ENCODE results near the gene RRAGD.

RRAGD gene, protein sequence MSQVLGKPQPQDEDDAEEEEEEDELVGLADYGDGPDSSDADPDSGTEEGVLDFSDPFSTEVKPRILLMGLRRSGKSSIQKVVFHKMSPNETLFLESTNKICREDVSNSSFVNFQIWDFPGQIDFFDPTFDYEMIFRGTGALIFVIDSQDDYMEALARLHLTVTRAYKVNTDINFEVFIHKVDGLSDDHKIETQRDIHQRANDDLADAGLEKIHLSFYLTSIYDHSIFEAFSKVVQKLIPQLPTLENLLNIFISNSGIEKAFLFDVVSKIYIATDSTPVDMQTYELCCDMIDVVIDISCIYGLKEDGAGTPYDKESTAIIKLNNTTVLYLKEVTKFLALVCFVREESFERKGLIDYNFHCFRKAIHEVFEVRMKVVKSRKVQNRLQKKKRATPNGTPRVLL

DNA sequence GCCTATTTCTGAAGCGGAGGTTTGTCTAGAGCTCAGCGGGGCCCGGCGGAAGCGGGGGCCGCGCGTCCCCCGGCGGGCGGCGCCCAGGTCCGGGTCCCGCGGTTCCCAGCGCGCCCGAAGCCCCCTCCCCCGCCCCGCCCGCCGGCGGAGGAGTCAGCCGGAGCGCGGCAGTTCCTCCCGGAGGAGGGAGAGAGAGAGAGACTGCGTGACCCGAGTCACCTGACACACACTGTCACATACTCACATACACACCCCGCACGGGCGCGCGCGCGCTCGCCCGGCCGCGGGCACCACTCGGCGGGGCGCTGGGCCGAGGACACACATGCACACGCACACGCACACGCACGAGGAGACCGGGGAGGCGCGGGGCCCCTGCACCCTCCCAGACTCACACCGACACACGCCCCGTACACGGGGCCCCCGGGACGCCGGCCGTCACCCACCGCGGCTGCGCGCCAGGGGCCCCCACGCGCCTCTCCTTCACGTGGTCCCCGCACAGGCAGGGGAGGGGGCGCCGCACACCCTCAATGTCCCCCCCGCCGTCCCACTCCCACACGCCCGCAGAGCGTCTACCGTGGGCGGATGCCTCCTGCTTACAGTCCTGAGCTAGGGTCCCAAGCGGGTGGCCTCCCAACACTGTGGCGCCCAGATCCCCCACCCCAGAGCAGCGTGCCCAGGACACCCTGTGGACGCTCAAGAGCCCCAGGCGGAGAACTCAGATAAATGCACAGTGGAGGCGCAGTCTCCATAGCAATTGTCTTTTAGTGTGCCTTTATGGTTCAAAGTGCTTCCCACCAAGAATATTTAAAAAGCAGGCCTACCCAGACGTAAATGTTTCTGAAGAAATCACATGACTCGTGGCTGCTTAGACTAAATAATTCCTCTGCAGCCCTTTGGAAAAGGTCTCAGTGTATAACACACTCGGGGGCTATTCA is at the start of gene RRAGD:
TSS of gene RRAGD (minus strand) at position 203 of the 935 bp plus-strand sequence. CDS start 280 bp downstream, outside the sequence.
- peak; percentile 44 for DNase-seq

DNA sequence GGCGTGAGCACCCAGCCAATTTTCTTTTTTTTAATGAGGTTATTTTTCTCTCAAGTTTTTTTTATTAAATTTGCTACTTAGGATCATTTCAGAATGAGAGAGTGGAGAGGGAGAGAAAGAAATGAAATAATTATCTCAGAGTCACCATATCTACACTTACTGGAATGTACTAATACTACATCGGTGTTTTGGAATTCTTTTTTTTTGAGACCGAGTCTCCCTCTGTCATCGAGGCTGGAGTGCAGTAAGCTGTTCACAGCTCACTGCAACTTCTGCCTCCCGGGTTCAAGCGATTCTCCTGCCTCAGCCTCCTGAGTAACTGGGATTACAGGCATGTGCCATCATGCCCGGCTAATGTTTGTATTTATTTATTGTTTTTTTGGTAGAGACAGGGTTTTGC is 48.6 kb upstream of the RRAGD start:
- DNase-seq, result no peak

DNA sequence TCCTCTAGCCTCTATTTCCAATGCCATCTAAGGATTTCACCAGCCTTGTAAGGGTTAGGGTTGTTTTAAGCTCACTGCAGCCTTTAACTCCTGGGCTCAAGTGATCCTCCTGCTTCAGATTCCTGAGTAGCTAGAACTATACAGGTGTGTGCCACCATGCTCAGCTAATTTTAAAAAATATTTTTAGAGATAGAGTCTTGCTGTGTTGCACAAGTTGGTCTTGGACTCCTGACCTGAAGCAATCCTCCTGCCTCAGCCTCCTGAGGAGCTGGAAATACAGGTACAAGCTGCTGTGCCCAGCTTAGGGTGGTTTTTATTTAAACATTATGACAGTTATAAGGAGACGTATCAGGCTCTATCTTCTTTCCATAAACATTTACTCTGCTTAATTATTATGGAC is 47.4 kb upstream of the RRAGD start:
- no peak for DNase-seq

DNA sequence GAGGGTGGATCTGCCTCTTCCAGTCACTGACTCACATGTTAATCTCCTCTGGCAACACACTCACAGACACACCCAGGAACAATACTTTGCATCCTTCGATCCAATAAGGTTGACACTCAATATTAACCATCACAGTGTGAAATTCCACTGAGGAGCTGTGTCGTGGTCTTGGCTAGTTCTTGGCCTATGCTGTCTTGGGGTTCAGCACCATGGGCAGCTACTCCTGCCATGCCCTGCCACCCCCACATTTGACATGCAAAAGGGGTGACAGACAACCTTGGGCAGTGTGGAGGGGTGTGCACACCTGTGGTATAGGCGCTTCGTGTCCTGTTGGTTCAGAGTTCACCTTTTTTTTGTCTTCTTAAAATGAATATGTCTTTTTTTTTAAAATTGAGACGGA is 46.6 kb upstream of the RRAGD start:
- no peak for DNase-seq

DNA sequence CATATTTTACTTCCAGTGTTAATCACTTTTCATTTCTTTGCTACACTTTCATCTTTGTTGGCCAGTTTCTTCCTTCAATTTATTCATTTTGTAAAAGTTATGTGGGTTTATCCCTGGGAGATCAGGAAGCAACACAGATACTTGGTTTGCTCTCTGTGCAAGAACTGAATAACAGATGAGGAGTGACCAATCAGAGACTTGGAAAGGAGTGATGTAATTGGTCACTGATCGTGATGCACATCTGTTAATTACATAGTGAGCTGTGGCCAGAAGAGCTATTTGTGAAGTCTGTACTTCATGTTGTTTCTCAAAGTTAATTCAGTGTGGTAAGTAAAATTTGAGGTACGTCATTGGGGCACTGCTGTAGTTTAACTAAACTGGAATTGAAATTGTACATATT is 42.2 kb upstream of the RRAGD start:
- DNase-seq, result no peak

DNA sequence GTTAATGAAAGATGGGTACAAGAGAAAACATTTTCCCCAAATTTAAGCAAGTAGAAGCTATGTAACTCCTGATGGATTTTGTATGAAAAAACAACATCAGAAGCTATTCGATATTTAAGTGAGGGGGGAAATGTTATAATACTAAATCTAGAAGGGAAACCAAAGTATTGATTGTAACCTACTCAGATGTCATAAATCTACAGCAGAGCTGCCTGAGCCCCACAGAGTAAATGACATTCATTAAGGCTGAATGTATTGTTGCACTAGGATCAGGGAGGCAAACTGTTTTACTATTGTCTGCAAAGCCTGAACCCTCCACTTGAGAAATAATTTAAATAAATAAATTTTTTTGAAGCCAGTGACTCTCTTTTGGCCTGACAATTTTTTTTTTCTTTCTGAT is 40.2 kb upstream of the RRAGD start:
- DNase-seq, result no peak

DNA sequence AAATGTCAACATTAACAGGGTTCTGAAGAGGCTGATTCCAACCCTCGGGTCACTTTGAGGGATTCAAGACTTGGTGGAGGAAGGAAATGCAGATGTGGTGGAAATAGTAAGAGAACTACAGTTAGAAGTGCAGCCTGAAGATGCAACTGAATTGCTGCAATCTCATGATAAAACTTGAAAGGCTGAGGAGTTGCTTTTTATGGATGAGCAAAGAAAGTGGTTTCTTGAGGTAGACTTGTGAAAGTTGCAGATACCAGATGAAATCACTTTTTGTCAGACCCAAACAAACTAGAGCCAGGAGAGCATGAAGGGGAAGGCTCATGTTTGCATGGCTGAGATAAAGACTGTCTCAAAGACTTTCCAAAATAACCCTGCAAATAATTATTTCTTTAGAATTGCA is 37.1 kb upstream of the RRAGD start:
- no peak for DNase-seq

DNA sequence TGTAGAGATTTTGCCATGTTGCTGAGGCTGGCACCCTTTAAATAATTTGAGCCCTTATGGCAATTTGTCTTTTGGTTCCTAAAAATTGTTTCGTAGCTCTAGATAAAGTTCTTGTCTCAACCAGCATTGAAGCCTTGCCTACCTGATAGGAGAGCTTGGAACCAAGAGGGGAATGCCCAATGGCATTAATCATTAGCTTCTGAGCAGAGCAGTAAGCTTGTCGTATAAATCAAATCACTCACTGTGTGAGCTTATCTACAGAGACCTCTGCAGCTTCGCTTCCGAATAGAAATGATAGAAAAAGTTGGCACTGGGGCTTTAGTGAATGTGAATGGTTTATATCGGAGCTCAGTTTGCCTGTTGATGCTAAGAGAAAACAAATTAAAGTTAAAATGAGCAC is 31.6 kb upstream of the RRAGD start:
- no peak for DNase-seq

DNA sequence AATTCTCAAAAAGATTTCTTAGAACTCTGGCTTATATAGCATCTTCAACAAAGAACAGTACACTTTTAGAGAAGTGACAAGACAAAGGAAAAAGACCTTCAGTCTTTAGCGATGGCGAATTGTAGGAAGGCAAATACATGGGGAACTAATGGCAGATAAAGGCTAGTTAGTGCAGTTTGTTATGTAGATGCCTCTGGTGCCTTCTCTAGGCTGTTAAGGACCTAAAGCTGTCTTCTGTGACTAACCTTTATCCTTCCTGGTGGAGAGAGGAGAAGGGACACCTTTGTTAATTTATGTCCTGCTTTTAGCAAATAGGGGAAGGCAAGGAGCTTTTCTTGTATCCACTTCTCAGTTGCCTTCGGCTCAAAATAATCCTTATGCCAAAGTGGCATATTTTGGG is 28.1 kb upstream of the RRAGD start:
- DNase-seq, result no peak

DNA sequence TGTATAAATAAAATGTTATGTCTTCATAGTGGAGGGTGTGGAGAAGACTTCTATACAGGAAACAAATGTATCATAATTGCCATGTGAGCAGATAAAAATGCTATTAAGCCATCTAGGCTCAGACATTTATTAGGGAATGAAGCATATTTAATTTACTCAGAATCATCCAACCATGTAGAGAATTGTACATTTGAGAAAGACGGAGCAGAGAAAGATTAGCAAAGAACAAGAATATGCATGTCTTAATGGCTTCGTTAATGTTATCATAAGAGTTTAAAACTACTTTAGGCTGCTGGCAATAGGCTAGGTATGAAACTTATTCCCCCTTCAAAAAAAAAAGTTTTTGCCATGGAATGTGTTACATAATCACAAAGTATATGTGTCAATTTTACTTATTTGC is 26.9 kb upstream of the RRAGD start:
- no peak for DNase-seq

DNA sequence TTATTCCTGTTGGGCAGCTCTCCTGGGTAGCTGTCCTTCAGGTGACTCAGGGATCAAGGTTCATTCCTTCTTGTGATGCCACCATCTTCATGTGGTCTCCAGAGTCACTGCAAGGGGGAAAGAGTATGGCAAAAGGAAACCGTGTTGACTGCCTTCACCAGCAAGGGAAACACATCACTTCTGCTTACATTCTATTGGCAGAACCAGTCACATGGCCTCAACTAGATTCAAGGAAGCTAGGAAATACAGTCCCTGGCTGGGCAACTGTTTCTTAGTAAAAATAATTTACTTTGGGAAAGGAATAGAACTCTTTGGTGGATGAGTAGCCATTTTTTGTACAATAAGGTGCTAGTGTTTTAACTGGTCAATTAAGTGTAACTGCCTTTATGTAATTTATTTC is 26.2 kb upstream of the RRAGD start:
- no peak for DNase-seq

DNA sequence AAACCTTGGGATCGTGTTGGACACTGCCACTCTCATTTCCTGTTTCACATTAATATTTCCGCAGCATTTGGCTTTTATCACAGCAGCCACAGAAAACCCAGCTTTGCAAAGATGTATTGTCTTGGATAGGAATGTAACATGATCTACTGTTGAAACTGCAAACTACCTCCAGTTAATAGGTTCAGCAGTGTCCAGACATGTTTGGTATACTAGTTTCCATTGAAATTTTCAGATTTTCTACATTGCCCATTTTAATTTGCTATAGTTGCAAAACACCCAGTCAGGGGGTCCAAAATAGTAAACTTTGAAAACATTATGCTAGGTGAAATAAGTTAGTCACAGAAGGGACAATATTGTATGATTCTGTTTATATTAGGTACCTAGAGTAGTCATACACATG is 24.2 kb upstream of the RRAGD start:
- DNase-seq, result no peak

DNA sequence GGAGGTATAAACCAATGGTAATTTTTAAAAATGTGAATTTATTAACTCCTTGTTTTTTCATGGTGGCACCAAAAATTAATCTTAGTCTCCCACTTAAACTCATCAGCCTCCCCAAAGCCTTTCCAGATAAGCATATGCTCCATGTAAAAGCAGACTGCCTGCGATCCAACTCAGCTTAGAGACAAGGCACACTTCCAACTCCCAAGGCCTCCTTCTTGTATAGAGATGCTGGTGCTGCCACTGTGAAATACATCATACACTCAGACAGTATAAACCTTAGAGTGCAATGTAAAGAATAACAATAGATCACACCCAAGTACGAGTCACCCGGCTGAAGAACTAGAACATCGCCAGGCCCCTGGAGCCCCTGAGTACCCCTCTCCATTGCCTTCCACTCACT is 22.9 kb upstream of the RRAGD start:
- no peak for DNase-seq

DNA sequence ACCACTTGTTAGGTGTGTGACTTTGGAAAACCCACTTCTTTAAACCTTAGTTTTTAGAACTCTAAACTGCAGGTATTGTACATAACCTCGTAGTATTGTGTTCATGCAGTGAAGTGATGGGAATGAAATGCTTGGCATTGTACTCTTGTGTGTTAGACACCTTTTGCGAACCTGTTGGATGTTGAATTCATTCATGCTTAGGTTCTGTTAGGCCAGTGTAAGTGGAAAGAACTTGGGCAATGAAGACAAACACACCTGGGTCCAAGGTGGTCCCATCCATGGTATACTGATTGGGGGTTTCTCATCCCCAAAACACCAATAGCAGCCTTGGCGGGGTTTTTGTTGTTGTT is 22.1 kb upstream of the RRAGD start:
- DNase-seq, result no peak

DNA sequence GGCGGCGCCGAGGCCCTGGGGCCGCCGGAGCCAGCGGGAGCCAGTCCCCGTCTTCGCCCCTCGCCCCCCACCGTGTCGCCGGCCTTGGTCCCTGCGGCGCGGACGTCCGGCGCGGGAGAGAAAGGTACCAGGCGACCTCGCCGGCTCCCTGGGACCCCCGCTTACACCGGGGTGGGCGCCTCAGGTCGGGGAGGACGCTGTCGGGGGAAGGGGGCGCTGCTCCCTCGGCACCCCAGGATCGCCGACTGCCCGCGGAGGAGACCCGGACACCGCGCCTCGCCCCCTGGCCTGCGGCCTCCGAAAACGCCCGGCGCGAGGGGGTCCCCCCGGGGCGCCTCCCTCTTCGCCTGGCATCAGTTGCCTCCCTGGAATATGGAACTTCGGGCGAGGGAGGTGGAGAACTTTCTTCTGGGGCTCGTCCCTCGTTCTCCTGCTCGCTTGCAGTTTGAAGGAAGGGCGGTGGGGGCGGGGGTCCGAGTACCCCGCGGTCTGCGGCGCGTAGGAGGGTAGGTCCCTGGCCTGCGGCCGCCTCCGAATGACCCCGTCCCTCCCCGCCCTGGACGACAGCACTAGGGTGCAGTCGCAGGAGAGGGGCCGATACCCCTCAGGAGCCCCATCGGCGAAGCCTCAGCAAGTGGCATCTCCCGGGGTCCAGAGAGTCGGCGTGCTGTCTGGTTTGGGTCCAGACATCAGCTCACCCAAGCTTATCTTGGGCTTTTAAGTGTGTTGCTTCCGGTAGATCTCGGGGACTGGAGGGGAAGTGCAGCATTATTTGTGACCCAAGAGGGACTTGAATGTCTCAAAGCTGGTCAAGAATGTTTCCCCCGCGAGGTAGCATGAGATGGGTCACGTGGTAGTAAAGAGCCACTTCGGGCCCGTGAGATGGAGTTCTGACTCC is 21.4 kb upstream of the RRAGD start:
- no peak for DNase-seq

DNA sequence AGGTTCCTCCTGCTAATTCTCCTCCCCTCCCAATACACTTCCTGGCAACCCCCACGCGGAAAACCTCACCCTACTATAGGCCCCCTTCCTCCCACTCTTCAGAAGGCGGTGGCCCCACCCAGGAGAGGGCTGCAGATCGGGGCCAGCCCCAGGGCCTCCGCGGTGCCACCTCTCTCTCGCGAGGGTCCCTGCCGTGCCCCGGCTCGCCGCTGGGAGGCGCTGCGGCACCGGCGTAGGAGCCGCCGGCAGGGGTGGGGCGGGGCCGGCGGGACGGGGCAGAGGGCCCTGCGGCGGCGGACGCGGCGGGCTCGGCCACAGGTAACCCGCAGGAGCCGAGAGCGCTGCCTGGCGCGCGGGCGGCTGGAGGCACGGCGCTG is 20.8 kb upstream of the RRAGD start, which contains the start of gene ANKRD6:
TSS of gene ANKRD6 (plus strand) at position 278 of the 377 bp plus-strand sequence. CDS start 133,825 bp downstream, outside the sequence.
- DNase-seq, result peak; percentile 85

DNA sequence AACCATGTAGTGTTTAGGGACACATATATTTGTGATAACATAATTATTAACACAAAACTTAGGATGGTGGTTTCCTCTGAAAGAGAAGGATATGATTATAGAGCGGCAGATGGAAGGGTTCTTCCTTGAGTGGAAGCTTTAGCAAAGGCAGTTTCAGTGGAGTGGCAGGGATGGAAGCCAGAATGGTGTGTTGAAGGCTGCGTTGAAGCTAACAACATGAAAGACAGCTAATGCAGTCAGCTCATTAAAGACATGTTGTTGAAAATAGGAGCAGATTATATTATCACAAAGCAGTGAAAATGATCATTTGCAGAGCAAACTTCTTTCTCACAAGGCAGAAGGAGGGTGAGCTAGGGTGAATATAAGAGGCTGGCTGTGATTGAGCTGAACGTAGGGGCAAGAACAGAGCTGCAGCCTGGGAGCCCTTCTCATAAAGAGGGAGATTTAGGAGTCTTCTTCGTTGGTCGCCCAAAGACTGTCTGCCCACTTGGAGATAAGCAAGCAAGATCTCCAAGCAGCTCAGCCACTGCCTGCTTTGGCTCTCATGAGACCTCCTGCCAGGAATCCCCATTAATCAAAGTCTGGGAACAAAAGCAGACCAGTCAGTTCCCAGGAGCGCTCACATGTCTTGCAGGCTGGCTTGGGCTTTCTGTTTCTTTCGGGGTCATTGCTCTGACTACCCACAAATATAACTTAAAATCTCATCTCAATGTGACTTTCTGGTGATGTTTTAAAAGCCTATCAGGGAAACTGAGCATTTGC is 18.3 kb upstream of the RRAGD start:
- no peak for DNase-seq

DNA sequence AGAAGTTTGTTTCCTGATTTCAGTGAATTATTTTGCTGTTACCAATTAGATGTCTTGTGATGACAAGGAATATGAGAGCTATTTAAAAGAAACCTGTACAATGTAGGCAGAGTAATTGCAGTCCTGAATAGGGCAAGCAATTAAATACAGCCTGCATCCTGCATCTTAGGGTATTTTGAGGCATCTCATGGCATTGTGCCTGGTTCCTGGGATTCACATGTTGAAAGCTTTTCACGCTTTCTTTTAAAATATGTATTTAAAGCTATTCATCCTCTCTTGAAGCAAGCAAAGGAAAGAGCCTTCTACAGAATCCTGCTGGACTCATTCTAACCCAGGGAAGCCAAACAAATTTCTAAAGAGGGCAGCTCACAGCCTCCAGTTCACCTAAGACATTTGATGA is 4.7 kb upstream of the RRAGD start:
- no peak for DNase-seq

DNA sequence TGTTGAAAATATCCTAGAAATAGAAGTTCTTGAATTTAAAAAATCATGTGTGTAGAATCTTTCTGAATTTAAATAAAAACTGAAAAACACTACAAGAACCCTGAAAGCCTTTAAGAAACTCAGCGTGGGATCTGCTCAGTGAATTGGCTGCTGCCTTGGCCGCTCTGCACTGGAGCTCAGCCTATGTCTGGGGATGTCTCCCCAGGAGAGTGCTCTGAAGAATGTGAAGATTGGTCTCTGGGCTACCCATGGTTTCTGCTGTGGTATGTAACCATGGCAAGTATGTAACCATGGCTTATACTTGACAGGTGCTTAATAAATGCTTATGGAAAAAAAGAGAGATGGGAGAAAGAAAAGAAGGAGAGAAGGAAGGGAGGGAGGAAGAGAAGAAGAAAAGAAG is 3.1 kb upstream of the RRAGD start:
- DNase-seq, result no peak

DNA sequence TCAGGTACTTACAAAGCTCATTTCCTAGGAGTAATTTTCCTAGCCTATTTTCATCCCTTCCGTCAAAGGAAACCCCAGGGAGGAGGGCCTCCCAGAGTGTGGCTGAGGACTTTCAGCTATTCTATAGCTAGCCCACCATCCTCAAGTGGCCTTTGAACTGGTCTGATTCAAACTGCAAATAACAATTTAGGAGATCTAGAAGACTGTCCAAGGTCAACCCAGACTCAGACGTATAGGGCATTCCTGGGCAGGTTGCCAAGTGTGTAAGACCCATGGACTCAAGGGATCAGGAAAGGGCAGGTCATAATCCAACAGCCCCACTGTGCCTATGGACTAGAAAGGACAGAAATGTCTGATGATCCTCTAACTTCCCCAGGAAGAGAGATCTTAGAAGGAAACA is 2.1 kb upstream of the RRAGD start:
- no peak for DNase-seq

DNA sequence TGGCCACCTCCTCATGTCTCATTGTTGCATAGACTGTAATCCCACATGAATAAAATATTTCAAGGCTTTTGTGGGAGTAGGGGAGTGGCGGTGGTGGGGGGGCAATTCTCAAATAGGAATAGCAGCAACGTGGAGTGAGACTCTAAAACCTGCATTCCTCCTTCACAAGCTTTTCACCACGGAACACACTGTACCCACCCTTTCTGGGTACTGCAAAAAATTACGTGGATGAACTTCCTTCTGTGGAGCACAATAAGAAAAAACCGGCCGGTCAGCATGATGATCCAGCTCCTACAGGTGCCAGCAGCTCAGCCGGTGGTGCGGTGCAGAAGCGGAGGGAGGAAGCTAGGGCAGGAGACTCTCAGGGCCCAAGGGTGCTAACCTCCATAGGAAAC is 930 bp upstream of the RRAGD start:
- no peak for DNase-seq

All from activated T-cell treated with anti-CD3 and anti-CD28 coated beads for 4 hours (primary cell).